GM12875 (cell line): ENCODE data around the gene AGAP1.

ENCODE experiments used
- H3K4me3 ChIP-seq: one replicate; pipeline ENCODE4 v1.5.1; 2011; ENCODE audit warnings: low read depth, low read length, control low read depth
- CTCF ChIP-seq: IDR thresholded peaks from 2 replicates; pipeline ENCODE4 v1.5.1; 2011; ENCODE audit warnings: low read depth, mild to moderate bottlenecking, control low read depth, inconsistent platforms, low read length, moderate library complexity, borderline replicate concordance; ENCODE audit not compliant: insufficient read depth

AGAP1 gene

GRCh38 chr2:236019434-236019833 lies 525.6 kb downstream of the AGAP1 start:
- no peak overlapping the region for H3K4me3 ChIP-seq
- no peak for TF ChIP-seq CTCF

- no peak for TF ChIP-seq CTCF
- no peak overlapping the region for H3K4me3 ChIP-seq
Observed at GRCh38 chr2:236021499-236022057, 527.7 kb downstream of the AGAP1 start.

DNA sequence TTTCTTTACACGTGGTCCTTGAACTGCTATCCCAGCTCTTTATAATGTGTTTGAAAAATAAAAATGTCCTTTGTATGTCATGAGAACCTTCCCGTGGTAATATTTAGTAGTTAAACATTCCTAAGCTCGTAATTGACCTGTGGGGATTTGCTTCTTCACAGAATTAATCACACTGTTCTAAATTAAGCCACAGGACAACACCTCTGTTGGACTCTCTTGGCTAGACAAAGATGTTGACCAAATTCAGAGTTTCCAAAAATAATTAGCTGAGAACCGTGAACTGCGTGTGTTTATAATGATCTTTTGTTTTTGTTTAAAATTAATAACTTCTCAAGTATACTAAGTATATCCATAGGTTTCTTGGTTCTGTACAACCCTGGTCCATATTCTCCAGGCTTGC lies 528.3 kb downstream of the AGAP1 start:
- TF ChIP-seq CTCF = no peak
- no peak overlapping the region for H3K4me3 ChIP-seq

GRCh38 chr2:236025892-236026291 lies 532.0 kb downstream of the AGAP1 start:
- no peak overlapping the region for H3K4me3 ChIP-seq
- TF ChIP-seq CTCF = no peak

DNA sequence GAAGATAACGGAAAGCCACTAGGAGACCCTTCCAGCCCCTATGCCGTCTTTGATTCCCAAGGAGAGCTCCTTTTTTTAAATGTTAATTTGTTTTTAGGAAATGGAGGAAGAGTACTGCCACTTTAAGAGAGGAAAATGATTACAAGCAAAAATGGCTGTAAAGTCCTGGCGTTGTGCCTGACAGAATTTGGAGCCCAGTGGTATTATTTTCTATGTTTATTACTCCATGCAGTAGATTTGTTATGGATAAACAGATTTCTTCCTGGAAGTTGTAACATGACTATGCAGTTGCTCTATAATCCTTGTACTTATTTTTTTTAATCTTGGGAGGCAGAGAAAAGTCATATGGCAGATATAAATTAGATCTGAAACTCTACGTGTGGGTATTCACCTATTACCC lies 533.0 kb downstream of the AGAP1 start:
- TF ChIP-seq CTCF = no peak
- no peak overlapping the region for H3K4me3 ChIP-seq

- no peak overlapping the region for H3K4me3 ChIP-seq
- no peak for TF ChIP-seq CTCF
Observed at GRCh38 chr2:236028066-236028465, 534.2 kb downstream of the AGAP1 start.

GRCh38 chr2:236033462-236033861 lies 539.6 kb downstream of the AGAP1 start:
- no peak for TF ChIP-seq CTCF
- no peak overlapping the region for H3K4me3 ChIP-seq
